HCT116 (cell line): ENCODE measurements around the gene HGFAC. TPM values are rescaled to one million over a fixed set of nuclear protein-coding genes. Genes with fewer than 3 reads are reported as not detected.

Experiments
- ATAC-seq: fragments of 200-7000 bp; cut with Tn5 transposase; 2 replicates; pipeline ENCODE4 v1.9.1; 2020; ENCODE audit warnings: mild to moderate bottlenecking, moderate library complexity
- BruUV-seq: library from RNA; stranded (reverse); fragments of 400-500 nt; replicated peaks from 2 replicates; lab custom pipeline; 2021; lab: Mats Ljungman, UMichigan
- CTCF ChIA-PET: fragments of 300-600 bp; sonication (Branson Sonifier 250); formaldehyde crosslinking; loops from one replicate; lab custom pipeline; 2021; ENCODE audit warnings: antibody characterized with exemption; lab: Charles Lee
- POLR2A ChIA-PET: fragments of 300-600, 350-600 bp; sonication (Branson Sonifier 250); formaldehyde crosslinking; loops from one replicate; lab custom pipeline; 2021; ENCODE audit warnings: antibody characterized with exemption; lab: Charles Lee
- RAD21 ChIA-PET, 2 experiments: fragments of 300-600 bp; sonication (Branson Sonifier 250); formaldehyde crosslinking; loops; one replicate each; lab custom pipeline; 2023; ENCODE audit warnings: low total read pairs in 2 of 2; ENCODE audit not compliant: uncharacterized antibody in 2 of 2, unreplicated experiment in 2 of 2, low non-redundant PET in 1 of 2; lab: Charles Lee
- DNase-seq: peaks from one replicate; pipeline ENCODE4 v3.0.0-alpha.2; 2010; ENCODE audit warnings: low read depth, low spot score
- H2AFZ ChIP-seq: fragments of 200-600 bp; shearing (Covaris generic), sonication (generic); 2 replicates; pipeline ENCODE4 v1.6.1; 2017; ENCODE audit warnings: low read depth, mixed run types, mixed read lengths, antibody characterized with exemption, low read length; ENCODE audit not compliant: poor library complexity, severe bottlenecking
- H3K27ac ChIP-seq: 2 replicates; pipeline ENCODE4 v1.5.1; 2012; ENCODE audit warnings: low read depth, low read length
- H3K27me3 ChIP-seq: fragments of 200-600 bp; sonication (generic); 2 replicates; pipeline ENCODE4 v1.6.1; 2016; ENCODE audit warnings: mixed run types, low read length, mixed read lengths; ENCODE audit not compliant: insufficient read depth
- H3K36me3 ChIP-seq, 2 experiments: fragments of 200-500 bp in 1 of 2; fragments of 200-600 bp in 1 of 2; sonication (Bioruptor generic) in 1 of 2; sonication (generic) in 1 of 2; 2 replicates each; pipeline versions ENCODE4 v1.5.1 to v1.6.1; 2014 to 2016; ENCODE audit warnings: low read length in 2 of 2, inconsistent platforms in 1 of 2, mixed read lengths in 1 of 2, mixed run types in 1 of 2; ENCODE audit not compliant: insufficient read depth in 2 of 2, control insufficient read depth in 1 of 2
- H3K4me1 ChIP-seq, 2 experiments: fragments of 200-600 bp in 1 of 2; sonication (generic) in 1 of 2; 2 replicates each; pipeline versions ENCODE4 v1.5.1 to v1.6.1; 2012 to 2017; ENCODE audit warnings: low read length in 2 of 2, inconsistent platforms in 1 of 2, mild to moderate bottlenecking in 1 of 2, mixed read lengths in 1 of 2, mixed run types in 1 of 2, moderate library complexity in 1 of 2; ENCODE audit not compliant: insufficient read depth in 2 of 2, control insufficient read depth in 1 of 2
- H3K4me2 ChIP-seq: fragments of 200-600 bp; sonication (generic); 2 replicates; pipeline ENCODE4 v1.6.1; 2017; ENCODE audit warnings: mixed run types, low read length, mixed read lengths
- H3K4me3 ChIP-seq, 2 experiments: fragments of 200-600 bp in 1 of 2; sonication (generic) in 1 of 2; replicated peaks in 1 of 2; 2 replicates each; pipeline ENCODE4 v1.5.1; 2011 to 2016; ENCODE audit warnings: low read length in 2 of 2, control low read depth in 1 of 2, low read depth in 1 of 2, mild to moderate bottlenecking in 1 of 2, mixed read lengths in 1 of 2, mixed run types in 1 of 2
- H3K79me2 ChIP-seq: fragments of 200-600 bp; sonication (generic); 2 replicates; pipeline ENCODE4 v1.6.1; 2017; ENCODE audit warnings: mild to moderate bottlenecking, mixed run types, low read length, moderate library complexity, mixed read lengths; ENCODE audit not compliant: insufficient read depth
- H3K9ac ChIP-seq: fragments of 200-600 bp; sonication (generic); 2 replicates; pipeline ENCODE4 v1.6.1; 2016; ENCODE audit warnings: low read length, mixed read lengths
- H3K9me2 ChIP-seq: fragments of 200-600 bp; sonication (generic), shearing (Covaris generic); 2 replicates; pipeline ENCODE4 v1.6.1; 2017; ENCODE audit warnings: mixed run types, mild to moderate bottlenecking, moderate library complexity; ENCODE audit not compliant: insufficient read depth
- H3K9me3 ChIP-seq, 2 experiments: fragments of 200-500 bp in 1 of 2; fragments of 200-600 bp in 1 of 2; sonication (Bioruptor generic) in 1 of 2; sonication (generic) in 1 of 2; 2 replicates each; pipeline ENCODE4 v1.6.1; 2014 to 2017; ENCODE audit warnings: low read length in 2 of 2, mixed read lengths in 2 of 2, inconsistent platforms in 1 of 2, low read depth in 1 of 2, mild to moderate bottlenecking in 1 of 2, mixed run types in 1 of 2, moderate library complexity in 1 of 2; ENCODE audit not compliant: control insufficient read depth in 1 of 2, insufficient read depth in 1 of 2
- H4K20me1 ChIP-seq: fragments of 200-600 bp; sonication (generic), shearing (Covaris generic); 2 replicates; pipeline ENCODE4 v1.6.1; 2017; ENCODE audit warnings: mixed run types, mild to moderate bottlenecking, moderate library complexity; ENCODE audit not compliant: insufficient read depth
- CEBPB ChIP-seq: IDR thresholded peaks from 2 replicates; pipeline ENCODE4 v1.6.1; 2012; ENCODE audit warnings: low read depth
- EZH2 ChIP-seq: fragments of 200-600 bp; sonication (generic); IDR thresholded peaks from 2 replicates; pipeline ENCODE4 v1.6.1; 2017; ENCODE audit warnings: antibody characterized with exemption, mixed run types
- FOSL1 ChIP-seq: IDR thresholded peaks from 2 replicates; pipeline ENCODE4 v1.6.1; 2012; ENCODE audit warnings: low read depth
- SP1 ChIP-seq: IDR thresholded peaks from 2 replicates; pipeline ENCODE4 v1.6.1; 2012; ENCODE audit warnings: low read depth
- TCF7L2 ChIP-seq: IDR thresholded peaks from 2 replicates; pipeline ENCODE4 v1.7.0; 2011; ENCODE audit warnings: borderline replicate concordance, inconsistent platforms; ENCODE audit not compliant: insufficient read depth, insufficient read length; ENCODE audit errors: extremely low read depth
- YY1 ChIP-seq: IDR thresholded peaks from 2 replicates; pipeline ENCODE4 v1.6.1; 2011; ENCODE audit warnings: low read length, low read depth, moderate library complexity, mild to moderate bottlenecking; ENCODE audit not compliant: insufficient replicate concordance; ENCODE audit errors: extremely low read depth
- ZFX ChIP-seq: fragments of 450-650 bp; IDR thresholded peaks from 2 replicates; pipeline ENCODE4 v1.6.1; 2017
- ZNF274 ChIP-seq: fragments of 200-500 bp; sonication (Bioruptor generic); IDR thresholded peaks from 2 replicates; pipeline ENCODE4 v1.6.1; 2014; ENCODE audit warnings: mild to moderate bottlenecking, low read depth, low read length, inconsistent platforms
- intact Hi-C: fragments of 100-400 bp; cut with micrococcal nuclease; formaldehyde crosslinking; loops from 2 replicates; pipeline ENCODE4 v1.10.0; 2022
- total RNA-seq: library from RNA; stranded (reverse); gene quantifications from one replicate; pipeline ENCODE4 v1.2.1, GENCODE V29; 2021; ENCODE audit not compliant: unreplicated experiment

Gene HGFAC
- total RNA-seq, 1 experiment from 2014 or later: 1.1 TPM

- no peak for TF ChIP-seq CEBPB
Observed at GRCh38 chr4:3462321-3462789, 20.6 kb downstream of the HGFAC start (continued).

- Histone ChIP-seq H3K27me3 (no peaks in the 10 kb centered on the region), H3K4me3 (peak within 1 kb of the TSS; percentile 23 to 49), H3K27ac (no peak within 1 kb of the TSS; the same call in 1 of the 2 replicates), H2AFZ (peak within 1 kb of the TSS; percentile 45), H3K4me2 (peak within 1 kb of the TSS; percentile 71), H3K9me3 (no peaks in the 10 kb centered on the region), H3K79me2 (no peaks in the 10 kb centered on the region), H3K4me1 (peaks cover 4 to 10% of the 10 kb centered on the region in 2 experiments; a peak in 2 of 4 replicates), H4K20me1 (no peaks in the 10 kb centered on the region), H3K9me2 (no peaks in the 10 kb centered on the region), H3K36me3 (no peaks in the 10 kb centered on the region), H3K9ac (peak within 1 kb of the TSS; percentile 35; the same call in 1 of the 2 replicates)
- ATAC-seq (peak; percentile 86), DNase-seq (no peak)
- RAD21 ChIA-PET: no interaction called here
- intact Hi-C loops: no loop called here
- TF ChIP-seq ZNF274 (no peak), YY1 (no peak), ZFX (no peak), EZH2 (no peak), SP1 (no peak), TCF7L2 (no peak), FOSL1 (no peak)
- BruUV-seq: no TSS peak
- POLR2A ChIA-PET: no interaction called here
- CTCF ChIA-PET: interaction anchor here (0.7 to 0.9 kb wide), 2 partner anchors 18 to 22 kb away, joined by 3 read pairs; no protein-coding TSS in a partner anchor
Observed at GRCh38 chr4:3462790-3463415, 21.1 kb downstream of the HGFAC start, which contains the start of gene DOK7. Gene DOK7, plus strand, starts transcription at chr4:3463306. Its CDS starts 70 bp downstream, at chr4:3463376.
